ENCODE measurements around the gene SLC24A4.

- TF ChIP-seq POLR2A (IDR thresholded peaks at IDR 0.05; ENCODE audit: low read depth, low read length) (no peak), CTCF (conservative IDR thresholded peaks at IDR 0.05; ENCODE audit: low read depth, low read length) (no peak), USF2 (IDR thresholded peaks at IDR 0.05; ENCODE audit: low read depth, low read length) (no peak), MXI1 (IDR thresholded peaks at IDR 0.05; ENCODE audit: borderline replicate concordance, low read depth, low read length) (no peak), SMC3 (IDR thresholded peaks at IDR 0.05; ENCODE audit: low read depth, low read length) (no peak), RFX5 (IDR thresholded peaks at IDR 0.05; ENCODE audit: low read depth, low read length) (no peak), BHLHE40 (IDR thresholded peaks at IDR 0.05; ENCODE audit: low read depth, low read length) (no peak), FOS (IDR thresholded peaks at IDR 0.05; ENCODE audit: low read depth, low read length) (no peak), CHD1 (IDR thresholded peaks at IDR 0.05; ENCODE audit: low read depth, low read length) (no peak), RCOR1 (IDR thresholded peaks at IDR 0.05; ENCODE audit: insufficient replicate concordance, low read length) (no peak), MAFK (IDR thresholded peaks at IDR 0.05; ENCODE audit: low read depth, low read length) (no peak), NFE2L2 (IDR thresholded peaks at IDR 0.05; ENCODE audit: low read depth, low read length) (no peak)
Observed at GRCh38 chr14:92321701-92322100, 1.3 kb upstream of the SLC24A4 start.

Data from IMR-90 (cell line).